Measurements from ENCODE around the gene SORCS2.

GRCh38 chr4:7529368-7530080 is 337.2 kb downstream of the SORCS2 start:
- no peak for TF ChIP-seq EZH2 (IDR thresholded peaks at IDR 0.05)
- TF ChIP-seq POLR2AphosphoS5 (IDR thresholded peaks at IDR 0.05; ENCODE audit: borderline replicate concordance, low read depth, low read length), result no peak
- no peak for TF ChIP-seq FOXP2 (optimal IDR thresholded peaks at IDR 0.05; ENCODE audit: control extremely low read depth, extremely low read length, insufficient read depth)

Data from SK-N-MC (cell line).